ENCODE results near the gene MYF5.

DNA sequence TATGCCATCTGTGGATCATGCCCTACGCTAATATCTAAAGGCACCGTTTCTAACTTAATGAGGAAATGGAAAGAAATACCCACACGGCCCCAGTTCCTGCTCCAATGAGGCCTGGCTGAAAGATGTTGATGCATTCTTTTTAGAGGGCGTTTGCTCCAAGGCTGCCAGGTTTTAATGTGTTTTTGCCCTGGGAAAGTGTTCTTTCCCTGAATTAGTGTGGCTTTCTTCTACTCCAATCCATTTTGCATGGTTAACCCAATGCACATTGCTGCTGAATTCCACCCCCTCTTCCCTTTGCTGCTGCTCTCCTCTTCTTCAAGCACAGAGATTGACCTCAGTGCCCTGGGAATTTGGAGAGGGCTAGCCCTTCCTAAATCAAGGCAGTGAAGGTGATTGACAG, 1.1 kb downstream of the MYF5 start:
- TF ChIP-seq SP1 (IDR thresholded peaks at IDR 0.05): no peak
- TF ChIP-seq ARNT (IDR thresholded peaks at IDR 0.05): no peak
- TF ChIP-seq, protein P1, sequence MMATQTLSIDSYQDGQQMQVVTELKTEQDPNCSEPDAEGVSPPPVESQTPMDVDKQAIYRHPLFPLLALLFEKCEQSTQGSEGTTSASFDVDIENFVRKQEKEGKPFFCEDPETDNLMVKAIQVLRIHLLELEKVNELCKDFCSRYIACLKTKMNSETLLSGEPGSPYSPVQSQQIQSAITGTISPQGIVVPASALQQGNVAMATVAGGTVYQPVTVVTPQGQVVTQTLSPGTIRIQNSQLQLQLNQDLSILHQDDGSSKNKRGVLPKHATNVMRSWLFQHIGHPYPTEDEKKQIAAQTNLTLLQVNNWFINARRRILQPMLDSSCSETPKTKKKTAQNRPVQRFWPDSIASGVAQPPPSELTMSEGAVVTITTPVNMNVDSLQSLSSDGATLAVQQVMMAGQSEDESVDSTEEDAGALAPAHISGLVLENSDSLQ (IDR thresholded peaks at IDR 0.05): no peak
- no peak for TF ChIP-seq ELF4 (IDR thresholded peaks at IDR 0.05)
- no peak for TF ChIP-seq TARDBP (IDR thresholded peaks at IDR 0.05)
- TF ChIP-seq HDGF (IDR thresholded peaks at IDR 0.05; ENCODE audit: borderline replicate concordance): no peak
